COR-L47 (cell line): ENCODE measurements around the gene FLRT1.
A peak's percentile ranks its signal among the peaks of the same experiment; 100 is the strongest.
"Not testable (repeated sequence)": the region's sequence is repeated elsewhere in the genome, so short reads cannot be mapped to it uniquely, and the experiment has no call there.

ENCODE experiments used
- DNase-seq: peaks from one replicate; lab custom pipeline; 2025; lab: John Stamatoyannopoulos, UW

Gene FLRT1

DNA sequence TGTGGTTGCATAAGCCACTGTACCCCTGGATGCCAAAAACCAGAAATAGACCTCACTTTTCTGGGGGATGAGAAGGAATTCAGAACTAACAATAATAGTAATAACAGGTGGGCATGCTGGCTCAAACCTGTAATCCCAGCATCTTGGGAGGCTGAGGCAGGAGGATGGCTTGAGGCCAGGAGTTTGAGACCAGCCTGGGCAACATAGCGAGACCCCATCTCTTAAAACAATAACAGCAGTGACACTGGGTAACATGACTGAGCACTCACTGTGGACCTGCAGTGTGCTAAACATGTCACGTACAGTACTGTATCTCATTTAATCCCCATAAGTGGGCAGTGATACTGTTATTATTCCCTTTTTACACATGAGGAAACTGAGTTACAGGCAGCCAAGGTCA, 10.0 kb downstream of the FLRT1 start:
- no peak for DNase-seq

- DNase-seq, result not testable (repeated sequence)
These were observed 11.6 kb downstream of the FLRT1 start for GRCh38 chr11:64047373-64047772.

DNA sequence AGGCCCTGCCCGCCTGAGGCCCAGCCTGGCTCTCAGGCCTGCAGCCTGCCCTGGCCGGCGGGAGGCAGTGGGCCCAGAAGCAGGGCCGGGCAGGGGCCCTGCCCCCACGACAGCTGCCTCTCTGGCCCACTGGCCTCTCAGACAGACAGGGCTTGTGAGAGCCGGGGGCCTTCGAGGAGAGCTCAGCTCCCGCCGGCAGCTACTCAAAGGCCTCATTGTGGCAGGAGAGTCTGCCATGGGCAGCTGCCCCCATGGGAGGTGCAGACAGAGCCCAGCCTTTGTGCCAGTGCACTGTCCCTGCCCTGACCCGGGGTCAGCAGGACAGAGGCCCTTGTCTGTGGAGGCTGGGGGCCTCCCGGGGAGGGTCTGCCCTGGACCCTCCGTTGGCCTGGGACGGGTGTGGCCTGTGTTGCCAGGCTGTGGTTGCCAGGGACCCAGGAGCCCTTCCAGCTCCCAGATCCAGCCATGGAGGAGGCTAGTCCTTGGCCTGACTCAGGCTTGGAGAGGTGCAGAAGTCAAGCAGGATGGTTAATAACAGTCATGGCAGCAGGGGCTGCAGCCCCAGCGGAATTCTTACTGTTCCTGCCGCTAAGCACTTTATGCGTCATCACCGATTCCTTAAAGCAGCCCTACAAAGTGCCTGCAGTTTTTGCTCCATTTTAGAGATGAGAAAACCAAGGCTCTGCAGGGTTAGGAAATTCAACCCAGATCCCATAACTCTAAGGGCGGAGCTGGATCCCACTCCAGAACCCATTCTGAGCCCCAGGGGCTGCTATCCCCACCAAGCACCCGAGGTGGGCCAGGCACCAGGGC, 12.5 kb downstream of the FLRT1 start:
- no peak for DNase-seq

DNA sequence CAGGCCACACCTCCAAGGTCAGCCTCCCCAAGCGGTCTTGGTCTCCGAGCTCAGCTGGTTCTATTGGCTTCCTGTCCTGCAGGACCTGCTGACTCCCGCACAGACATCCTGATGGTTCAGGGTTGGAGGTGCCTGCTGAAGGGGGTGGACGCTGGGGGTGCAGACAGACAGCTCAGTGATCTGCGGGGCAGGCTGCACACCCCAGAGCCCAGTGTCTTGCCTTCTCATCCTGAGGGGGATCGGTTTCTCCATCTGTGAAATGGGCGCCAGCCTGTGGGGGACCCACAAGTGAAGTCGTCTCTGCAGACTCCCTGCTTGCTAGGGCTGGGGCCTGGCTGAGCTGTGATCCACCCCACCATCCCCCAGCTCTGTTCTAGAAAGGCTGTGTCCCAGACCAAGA, 13.8 kb downstream of the FLRT1 start:
- DNase-seq, result no peak

- DNase-seq, result no peak
These were observed 15.6 kb downstream of the FLRT1 start for GRCh38 chr11:64051297-64051696.

GRCh38 chr11:64052436-64052835, 16.7 kb downstream of the FLRT1 start:
- no peak for DNase-seq

GRCh38 chr11:64052938-64053622, 17.3 kb downstream of the FLRT1 start:
- DNase-seq, result no peak

DNA sequence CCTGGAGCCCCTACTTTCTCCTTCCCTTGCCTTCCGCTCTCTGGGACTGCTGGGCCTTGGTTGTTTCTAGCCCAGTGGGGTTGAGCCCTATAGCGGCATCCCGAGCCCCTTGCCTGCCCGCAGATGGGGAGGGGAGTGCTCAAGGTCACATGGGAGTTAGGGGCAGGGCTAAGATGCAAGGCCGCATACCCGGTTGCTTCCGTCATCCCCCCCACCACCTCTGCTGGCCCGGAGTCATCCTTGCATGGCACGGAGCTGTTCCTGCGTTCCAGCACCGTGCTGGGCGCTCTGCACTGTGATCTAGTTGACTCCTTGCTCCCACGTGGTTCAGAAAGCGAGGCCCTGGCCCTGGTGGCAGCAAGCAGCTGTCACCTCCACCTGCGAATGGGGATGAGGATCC, 18.0 kb downstream of the FLRT1 start:
- no peak for DNase-seq

GRCh38 chr11:64055077-64055476, 19.3 kb downstream of the FLRT1 start:
- DNase-seq, result no peak

DNA sequence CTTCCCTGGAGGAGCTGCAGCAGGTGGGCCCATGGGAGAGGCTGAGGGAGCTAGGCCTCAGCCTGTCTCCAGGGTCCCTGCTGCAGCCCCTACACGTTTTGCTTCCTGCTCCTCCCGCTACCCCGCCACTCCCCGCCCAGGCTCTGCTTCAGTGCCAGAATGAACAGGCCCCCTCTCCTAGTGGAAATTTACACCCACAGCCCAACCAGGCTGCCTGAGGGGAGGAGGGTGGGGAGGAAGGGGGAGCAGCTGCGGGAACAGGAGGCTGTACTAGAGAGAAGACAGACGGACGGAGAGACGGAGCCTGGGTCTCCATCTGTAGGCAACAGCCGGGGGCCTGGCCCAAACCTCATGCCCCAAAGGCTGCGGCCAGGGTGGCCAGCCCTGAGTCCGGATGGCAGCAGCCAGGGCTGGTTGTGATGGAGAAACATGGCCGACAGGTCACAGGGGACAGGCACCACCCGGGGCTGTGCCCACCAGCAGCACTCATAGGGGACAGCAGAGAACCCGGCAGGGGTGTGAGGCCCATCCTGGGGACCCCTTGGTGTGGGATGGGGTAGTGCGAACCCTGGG, 20.6 kb downstream of the FLRT1 start:
- DNase-seq, result no peak

DNA sequence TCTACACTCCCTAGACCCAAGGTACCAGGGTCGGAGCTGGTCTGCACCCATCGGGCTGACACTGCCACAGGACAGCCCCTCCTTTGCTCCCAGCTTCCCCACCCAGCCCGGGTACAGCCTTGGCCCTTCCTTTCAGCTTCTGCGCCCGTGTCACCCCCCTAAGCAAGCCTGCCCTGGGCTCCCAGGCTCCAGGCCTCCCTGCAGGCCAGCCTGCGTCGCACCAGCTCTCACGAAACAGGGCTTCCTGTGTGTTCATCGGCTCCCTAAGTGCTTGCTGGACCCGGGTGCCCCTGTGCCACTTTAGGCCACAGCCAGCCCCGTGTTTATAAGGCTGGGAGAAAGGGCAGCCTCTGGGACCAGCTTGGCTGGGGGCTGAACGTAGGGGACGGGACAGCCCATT, 21.1 kb downstream of the FLRT1 start:
- no peak for DNase-seq

- no peak for DNase-seq
These were observed 22.2 kb downstream of the FLRT1 start for GRCh38 chr11:64057890-64058289.

- DNase-seq, result peak; percentile 49
These were observed 22.8 kb downstream of the FLRT1 start for GRCh38 chr11:64058494-64058893.

GRCh38 chr11:64059339-64060140, 23.8 kb downstream of the FLRT1 start:
- no peak for DNase-seq

DNA sequence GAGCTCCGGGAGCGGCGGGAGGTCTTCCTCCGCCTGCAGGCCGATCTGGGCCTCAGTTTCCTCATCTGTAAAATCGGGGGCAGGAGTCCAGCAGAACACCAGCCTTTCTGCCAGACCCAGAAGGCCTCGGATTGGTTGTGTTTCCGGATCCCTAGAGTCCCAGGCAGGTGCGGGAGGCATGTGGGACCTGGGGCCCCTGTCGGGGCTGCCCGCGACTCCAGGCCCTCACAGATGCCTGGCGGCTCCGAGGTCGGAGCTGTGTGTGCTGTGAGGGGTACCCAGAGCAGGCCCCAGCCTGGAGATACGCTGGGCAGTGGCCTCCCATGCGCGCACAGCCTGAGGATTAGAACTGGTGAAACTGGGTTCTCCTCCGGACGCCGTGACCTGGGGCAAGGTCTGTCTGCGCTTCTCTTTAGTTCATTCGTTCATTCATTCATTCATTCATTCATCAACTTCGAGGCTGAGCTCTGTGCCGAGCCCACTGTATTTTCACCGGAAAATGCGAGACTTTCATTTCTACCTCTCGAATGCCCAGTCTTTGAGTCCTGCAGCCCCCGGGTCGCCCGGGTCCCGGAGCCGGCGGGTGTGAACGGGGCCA, 24.6 kb downstream of the FLRT1 start:
- no peak for DNase-seq

GRCh38 chr11:64060861-64061444, 25.2 kb downstream of the FLRT1 start:
- DNase-seq, result peak; percentile 79

DNA sequence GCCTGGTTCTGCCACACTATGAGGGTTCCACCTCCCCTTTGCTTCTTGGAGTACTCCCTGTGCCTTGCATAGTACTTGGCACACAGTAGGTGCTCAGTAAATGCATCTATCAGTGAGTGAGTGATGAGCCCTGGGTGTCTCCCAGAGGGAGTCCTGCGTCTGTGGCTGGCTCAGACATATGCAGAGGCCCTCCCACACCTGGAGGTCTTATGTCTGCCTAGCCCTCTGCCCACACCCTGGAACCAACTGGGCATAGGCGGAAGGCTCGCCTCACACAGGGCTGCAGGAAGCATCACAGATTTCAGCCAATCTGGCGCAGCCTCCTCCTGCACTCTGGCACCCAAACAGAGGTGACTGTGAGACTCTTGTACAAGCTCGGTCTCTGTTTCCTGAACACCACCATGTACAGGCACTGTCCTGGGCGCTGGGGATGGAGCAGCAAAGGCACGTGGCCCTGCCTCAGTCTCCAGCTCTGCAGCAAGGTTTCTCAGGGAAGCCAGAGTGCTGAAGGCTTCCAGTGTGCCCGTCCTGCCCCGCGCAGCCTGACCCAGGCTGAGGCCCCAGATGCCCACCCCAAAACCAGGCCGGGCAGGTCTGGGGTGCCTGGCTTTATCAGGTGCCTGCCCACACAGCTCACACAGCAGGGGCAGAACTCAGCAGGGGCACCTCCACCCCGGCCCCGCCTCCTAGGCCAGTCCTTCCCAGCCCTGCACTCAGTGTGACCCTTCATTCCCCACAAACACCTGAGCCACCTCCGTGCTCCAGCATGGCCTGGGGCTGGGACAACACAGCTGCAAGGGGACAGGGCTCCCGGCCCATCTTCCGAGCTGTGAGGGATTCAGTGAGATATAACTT, 26.7 kb downstream of the FLRT1 start:
- no peak for DNase-seq

- peak; percentile 33 for DNase-seq
These were observed 28.0 kb downstream of the FLRT1 start for GRCh38 chr11:64063777-64064176.

- no peak for DNase-seq
These were observed 28.8 kb downstream of the FLRT1 start for GRCh38 chr11:64064374-64065140.

DNA sequence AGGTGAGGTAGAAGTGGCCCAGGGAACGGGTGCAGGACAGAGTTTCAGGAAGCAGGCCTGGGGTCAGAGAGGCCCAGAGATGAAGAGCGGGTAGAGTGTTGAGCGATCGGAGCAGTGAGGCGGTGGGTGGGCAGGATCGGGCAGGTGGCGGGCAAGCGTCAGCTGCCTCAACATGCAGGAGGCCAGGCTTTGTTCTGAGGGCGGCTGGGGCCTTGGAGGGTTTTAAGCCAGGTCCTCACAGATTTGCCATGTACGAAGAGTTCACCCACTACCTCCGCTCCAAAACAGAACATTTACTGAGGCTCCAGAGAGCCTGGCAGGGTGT, 29.4 kb downstream of the FLRT1 start:
- DNase-seq, result no peak
